ENCODE results near the gene DCAF6.

Gene DCAF6

GRCh38 chr1:167999877-168000276 is 63.4 kb downstream of the DCAF6 start:
- TF ChIP-seq TAF1 (IDR thresholded peaks at IDR 0.05; ENCODE audit: borderline replicate concordance, insufficient read depth, low read length) = no peak
- no peak for TF ChIP-seq SIN3A (IDR thresholded peaks at IDR 0.05; ENCODE audit: borderline replicate concordance, insufficient read depth, low read length)
- TF ChIP-seq FOXP2 (optimal IDR thresholded peaks at IDR 0.05; ENCODE audit: borderline replicate concordance, extremely low read depth, extremely low read length, insufficient read depth) = no peak
- no peak for TF ChIP-seq REST (IDR thresholded peaks at IDR 0.05; ENCODE audit: insufficient read depth in 1 of 2, low read depth in 2 of 2, low read length in 2 of 2)
- TF ChIP-seq POLR2AphosphoS5 (IDR thresholded peaks at IDR 0.05; ENCODE audit: low read depth, low read length) = no peak

GRCh38 chr1:168000656-168001055 is 64.2 kb downstream of the DCAF6 start:
- TF ChIP-seq FOXP2 (optimal IDR thresholded peaks at IDR 0.05; ENCODE audit: borderline replicate concordance, extremely low read depth, extremely low read length, insufficient read depth) (no peak), SIN3A (IDR thresholded peaks at IDR 0.05; ENCODE audit: borderline replicate concordance, insufficient read depth, low read length) (no peak)

GRCh38 chr1:168001213-168001612 is 64.7 kb downstream of the DCAF6 start:
- TF ChIP-seq POLR2AphosphoS5 (IDR thresholded peaks at IDR 0.05; ENCODE audit: low read depth, low read length) = no peak
- no peak for TF ChIP-seq SIN3A (IDR thresholded peaks at IDR 0.05; ENCODE audit: borderline replicate concordance, insufficient read depth, low read length)
- TF ChIP-seq TAF1 (IDR thresholded peaks at IDR 0.05; ENCODE audit: borderline replicate concordance, insufficient read depth, low read length) = no peak

- TF ChIP-seq TAF1 (IDR thresholded peaks at IDR 0.05; ENCODE audit: borderline replicate concordance, insufficient read depth, low read length) = no peak
- TF ChIP-seq POLR2AphosphoS5 (IDR thresholded peaks at IDR 0.05; ENCODE audit: low read depth, low read length) = no peak
- no peak for TF ChIP-seq FOXP2 (optimal IDR thresholded peaks at IDR 0.05; ENCODE audit: borderline replicate concordance, extremely low read depth, extremely low read length, insufficient read depth)
- TF ChIP-seq SIN3A (IDR thresholded peaks at IDR 0.05; ENCODE audit: borderline replicate concordance, insufficient read depth, low read length) = no peak
- no peak for TF ChIP-seq REST (IDR thresholded peaks at IDR 0.05; ENCODE audit: insufficient read depth in 1 of 2, low read depth in 2 of 2, low read length in 2 of 2)
Measured at GRCh38 chr1:168004531-168004930, 68.0 kb downstream of the DCAF6 start.

- TF ChIP-seq FOXP2 (optimal IDR thresholded peaks at IDR 0.05; ENCODE audit: borderline replicate concordance, extremely low read depth, extremely low read length, insufficient read depth) (no peak), TAF1 (IDR thresholded peaks at IDR 0.05; ENCODE audit: borderline replicate concordance, insufficient read depth, low read length) (no peak), REST (IDR thresholded peaks at IDR 0.05; ENCODE audit: insufficient read depth in 1 of 2, low read depth in 2 of 2, low read length in 2 of 2) (no peak), SIN3A (IDR thresholded peaks at IDR 0.05; ENCODE audit: borderline replicate concordance, insufficient read depth, low read length) (no peak), POLR2AphosphoS5 (IDR thresholded peaks at IDR 0.05; ENCODE audit: low read depth, low read length) (no peak)
Measured at GRCh38 chr1:168005529-168005928, 69.0 kb downstream of the DCAF6 start.

GRCh38 chr1:168007691-168008090 is 71.2 kb downstream of the DCAF6 start:
- TF ChIP-seq SIN3A (IDR thresholded peaks at IDR 0.05; ENCODE audit: borderline replicate concordance, insufficient read depth, low read length) = no peak
- TF ChIP-seq TAF1 (IDR thresholded peaks at IDR 0.05; ENCODE audit: borderline replicate concordance, insufficient read depth, low read length) = no peak
- TF ChIP-seq POLR2AphosphoS5 (IDR thresholded peaks at IDR 0.05; ENCODE audit: low read depth, low read length) = no peak

- TF ChIP-seq TAF1 (IDR thresholded peaks at IDR 0.05; ENCODE audit: borderline replicate concordance, insufficient read depth, low read length) (no peak), SIN3A (IDR thresholded peaks at IDR 0.05; ENCODE audit: borderline replicate concordance, insufficient read depth, low read length) (no peak), FOXP2 (optimal IDR thresholded peaks at IDR 0.05; ENCODE audit: borderline replicate concordance, extremely low read depth, extremely low read length, insufficient read depth) (no peak), REST (IDR thresholded peaks at IDR 0.05; ENCODE audit: insufficient read depth in 1 of 2, low read depth in 2 of 2, low read length in 2 of 2) (no peak), POLR2AphosphoS5 (IDR thresholded peaks at IDR 0.05; ENCODE audit: low read depth, low read length) (no peak)
Measured at GRCh38 chr1:168008595-168008994, 72.1 kb downstream of the DCAF6 start.

All from PFSK-1 (cell line).